Measurements from ENCODE around the gene AGXT.
A peak's percentile ranks its signal among the peaks of the same experiment; 100 is the strongest.

Gene AGXT

GRCh38 chr2:240914645-240915525, 46.3 kb downstream of the AGXT start:
- CTCF ChIA-PET: interaction anchor here (0.7 to 1.7 kb wide), 6 partner anchors 12 to 477 kb away, joined by 3 to 8 read pairs (median 3); no protein-coding TSS in a partner anchor
- Mint-ChIP-seq H3K27ac (no peak overlapping the region), H3K36me3 (no peaks in the 10 kb centered on the region), H3K27me3 (peaks cover 59% of the 10 kb centered on the region), H3K9me3 (no peaks in the 10 kb centered on the region), H3K4me3 (no peak overlapping the region), H3K4me1 (no peaks in the 10 kb centered on the region)
- no peak for DNase-seq

DNA sequence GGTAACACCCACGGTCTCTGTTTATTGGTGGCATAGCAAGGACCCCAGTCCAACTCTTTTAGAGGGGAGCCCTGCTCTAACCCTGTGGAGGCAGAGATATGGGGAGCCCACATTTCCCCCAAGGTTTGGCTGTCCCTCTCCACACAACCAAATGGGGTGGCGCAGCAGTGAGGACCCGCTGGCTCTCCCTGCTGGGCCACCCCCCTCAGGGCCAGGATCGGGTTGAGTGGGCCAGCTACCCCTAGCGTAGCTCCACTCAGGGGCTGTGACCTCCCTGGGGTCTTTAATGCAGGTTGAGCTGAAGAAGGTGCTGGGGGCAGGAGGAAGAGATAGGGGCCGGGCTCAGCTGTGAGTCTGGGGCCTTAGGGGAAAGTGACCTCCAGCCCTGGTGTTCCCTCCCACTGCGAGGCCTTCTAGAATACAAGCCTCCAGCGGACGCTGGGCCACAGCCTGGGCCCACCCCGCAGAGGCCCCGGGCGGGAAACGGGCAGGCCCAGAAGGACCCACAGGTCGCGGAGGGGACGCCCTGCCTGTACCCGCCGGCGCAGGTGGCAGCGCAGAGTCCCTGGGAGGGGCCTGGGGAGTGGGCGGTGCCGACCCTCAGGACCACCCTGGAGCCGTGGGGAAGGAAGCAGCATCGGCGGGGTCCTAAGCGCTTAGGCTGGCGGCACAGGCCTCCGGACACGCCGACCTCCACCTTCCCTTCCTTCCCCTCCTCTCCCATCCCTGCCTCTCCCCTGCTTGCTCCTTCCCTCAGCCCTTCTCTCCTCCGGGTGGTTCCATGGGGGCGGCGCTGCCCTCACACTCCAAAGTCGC, 47.1 kb downstream of the AGXT start:
- Mint-ChIP-seq H3K27me3 (peaks cover 59% of the 10 kb centered on the region), H3K36me3 (no peaks in the 10 kb centered on the region), H3K4me3 (no peak overlapping the region), H3K9me3 (no peaks in the 10 kb centered on the region), H3K27ac (no peak overlapping the region), H3K4me1 (no peaks in the 10 kb centered on the region)
- CTCF ChIA-PET: no interaction called here
- DNase-seq: no peak

DNA sequence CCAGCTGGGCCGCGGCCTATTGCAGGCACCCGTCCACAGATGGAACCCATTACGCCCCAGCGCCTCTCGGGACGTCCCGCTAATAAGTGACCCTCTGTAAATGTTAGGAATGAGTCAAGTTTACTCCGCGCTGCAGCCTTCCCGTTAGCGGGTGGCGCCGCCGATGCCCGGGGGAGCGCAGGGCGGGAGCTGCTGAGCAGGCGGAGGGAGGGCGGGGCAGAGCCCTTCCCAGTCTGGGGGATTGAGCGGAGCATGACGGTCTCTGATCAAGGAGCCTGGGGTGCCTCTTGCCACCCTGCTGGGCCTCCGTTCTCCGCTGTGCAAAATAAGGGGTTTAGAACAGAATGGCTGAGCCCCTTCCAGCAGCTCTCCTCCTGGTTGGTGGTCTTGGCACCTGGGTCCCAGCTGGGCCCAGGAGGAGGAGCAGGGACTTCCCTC, 48.0 kb downstream of the AGXT start:
- Mint-ChIP-seq H3K4me1 (no peaks in the 10 kb centered on the region), H3K36me3 (no peaks in the 10 kb centered on the region), H3K9me3 (no peaks in the 10 kb centered on the region), H3K27me3 (peaks cover 56% of the 10 kb centered on the region), H3K4me3 (no peak overlapping the region), H3K27ac (no peak overlapping the region)
- CTCF ChIA-PET: no interaction called here
- peak; percentile 20 for DNase-seq

GRCh38 chr2:240917009-240917683, 48.5 kb downstream of the AGXT start:
- CTCF ChIA-PET: no interaction called here
- H3K4me1 Mint-ChIP-seq: no peaks in the 10 kb centered on the region

GRCh38 chr2:240917684-240918257, 49.1 kb downstream of the AGXT start:
- Mint-ChIP-seq H3K4me1 (no peaks in the 10 kb centered on the region), H3K36me3 (no peaks in the 10 kb centered on the region), H3K27me3 (peaks cover 47% of the 10 kb centered on the region), H3K4me3 (no peak overlapping the region), H3K9me3 (no peaks in the 10 kb centered on the region), H3K27ac (no peak overlapping the region)
- CTCF ChIA-PET: no interaction called here
- DNase-seq: peak; percentile 19

More at GRCh38 chr2:240917009-240917683, 48.5 kb downstream of the AGXT start:
- Mint-ChIP-seq H3K9me3 (no peaks in the 10 kb centered on the region), H3K36me3 (no peaks in the 10 kb centered on the region), H3K27me3 (peaks cover 50% of the 10 kb centered on the region), H3K27ac (no peak overlapping the region), H3K4me3 (no peak overlapping the region)
- DNase-seq: peak; percentile 19

DNA sequence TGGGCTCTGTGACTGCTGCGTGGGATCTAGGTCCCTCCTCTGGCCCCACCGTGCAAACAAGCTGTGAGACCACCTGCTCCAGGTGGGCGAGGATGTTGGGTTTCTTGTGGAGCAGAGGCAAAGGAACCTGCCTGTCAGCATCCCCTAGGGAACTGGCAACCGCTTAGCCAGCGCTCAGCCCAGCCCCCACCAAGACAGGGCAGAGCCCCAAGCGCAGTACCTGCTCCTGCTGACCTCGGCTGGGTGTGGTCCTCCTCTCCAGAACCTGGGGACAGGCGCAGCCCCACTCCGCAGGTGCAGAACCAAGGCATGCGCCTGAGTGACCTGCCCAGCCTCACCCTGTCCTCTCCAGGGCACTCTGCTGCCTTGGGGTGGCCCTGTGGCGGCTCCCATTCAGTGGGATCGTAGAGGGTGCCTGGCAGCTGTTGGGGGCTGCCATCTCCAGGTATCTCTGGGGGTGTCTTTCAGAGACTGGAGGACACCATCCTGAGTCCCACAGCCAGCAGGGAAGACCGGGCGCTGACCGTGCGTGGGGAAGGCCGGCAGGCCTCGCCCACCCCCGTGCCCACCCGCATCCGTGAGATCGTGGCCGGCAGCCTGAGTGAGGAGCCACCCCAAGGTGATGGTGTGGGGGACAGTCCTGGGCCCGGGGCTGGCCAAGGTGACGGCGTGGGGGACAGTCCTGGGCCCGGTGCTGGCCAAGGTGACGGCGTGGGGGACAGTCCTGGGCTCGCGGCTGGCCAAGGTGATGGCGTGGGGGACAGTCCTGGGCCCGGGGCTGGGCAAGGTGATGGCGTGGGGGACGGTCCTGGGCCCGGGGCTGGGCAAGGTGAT, 49.9 kb downstream of the AGXT start:
- H3K9me3 Mint-ChIP-seq: no peaks in the 10 kb centered on the region

DNA sequence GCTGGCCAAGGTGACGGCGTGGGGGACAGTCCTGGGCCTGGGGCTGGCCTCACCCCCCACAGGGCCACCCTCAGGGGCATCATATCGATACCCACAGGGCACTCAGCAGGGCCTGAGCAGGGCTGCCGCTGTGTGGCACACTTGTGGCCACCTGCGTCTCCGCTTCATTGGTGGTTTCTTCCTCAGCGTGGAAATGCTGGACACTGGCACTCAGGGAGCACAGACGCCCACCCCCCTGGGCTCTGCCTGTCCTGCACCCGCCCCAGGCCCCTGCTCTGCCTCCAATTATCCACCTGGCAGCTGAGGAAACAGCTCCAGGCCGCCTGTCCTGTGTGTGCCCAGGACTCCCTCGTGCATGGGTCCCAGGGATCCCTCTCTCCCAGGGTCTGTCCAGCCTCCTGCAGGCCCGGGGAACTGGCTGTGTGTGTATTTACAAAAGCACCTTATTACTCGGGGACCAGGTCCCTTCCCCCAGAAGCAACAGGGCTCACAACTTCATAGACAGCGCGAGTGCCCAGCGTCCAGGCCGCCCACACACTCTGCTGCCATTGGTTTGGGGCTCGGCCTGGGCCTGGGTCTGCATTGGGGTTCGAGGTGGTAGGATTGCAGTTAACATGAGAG, 50.6 kb downstream of the AGXT start:
- Mint-ChIP-seq H3K4me3 (no peak overlapping the region), H3K36me3 (no peaks in the 10 kb centered on the region), H3K27me3 (peaks cover 37% of the 10 kb centered on the region), H3K27ac (no peak overlapping the region), H3K4me1 (no peaks in the 10 kb centered on the region), H3K9me3 (no peaks in the 10 kb centered on the region)
- CTCF ChIA-PET: no interaction called here
- DNase-seq: peak; percentile 11

More for the DNA sequence above, 49.9 kb downstream of the AGXT start:
- H3K27me3 Mint-ChIP-seq: peaks cover 40% of the 10 kb centered on the region
- peak; percentile 11 for DNase-seq
- no peaks in the 10 kb centered on the region for H3K36me3 Mint-ChIP-seq
- no peak overlapping the region for H3K27ac Mint-ChIP-seq
- no peak overlapping the region for H3K4me3 Mint-ChIP-seq
- no peaks in the 10 kb centered on the region for H3K4me1 Mint-ChIP-seq
- CTCF ChIA-PET: no interaction called here

- peak; percentile 13 for DNase-seq
- CTCF ChIA-PET: no interaction called here
- H3K27ac Mint-ChIP-seq: no peak overlapping the region
- peaks cover 29% of the 10 kb centered on the region for H3K27me3 Mint-ChIP-seq
- H3K36me3 Mint-ChIP-seq: no peaks in the 10 kb centered on the region
- no peaks in the 10 kb centered on the region for H3K4me1 Mint-ChIP-seq
- no peak overlapping the region for H3K4me3 Mint-ChIP-seq
- no peaks in the 10 kb centered on the region for H3K9me3 Mint-ChIP-seq
Observed at GRCh38 chr2:240919786-240920782, 51.5 kb downstream of the AGXT start.

- peaks cover 21% of the 10 kb centered on the region for H3K27me3 Mint-ChIP-seq
- no peaks in the 10 kb centered on the region for H3K4me1 Mint-ChIP-seq
- CTCF ChIA-PET: no interaction called here
- H3K27ac Mint-ChIP-seq: no peak overlapping the region
- no peaks in the 10 kb centered on the region for H3K9me3 Mint-ChIP-seq
- H3K4me3 Mint-ChIP-seq: no peak overlapping the region
- peak; percentile 16 for DNase-seq
- no peaks in the 10 kb centered on the region for H3K36me3 Mint-ChIP-seq
Observed at GRCh38 chr2:240920783-240921231, 52.2 kb downstream of the AGXT start.

DNA sequence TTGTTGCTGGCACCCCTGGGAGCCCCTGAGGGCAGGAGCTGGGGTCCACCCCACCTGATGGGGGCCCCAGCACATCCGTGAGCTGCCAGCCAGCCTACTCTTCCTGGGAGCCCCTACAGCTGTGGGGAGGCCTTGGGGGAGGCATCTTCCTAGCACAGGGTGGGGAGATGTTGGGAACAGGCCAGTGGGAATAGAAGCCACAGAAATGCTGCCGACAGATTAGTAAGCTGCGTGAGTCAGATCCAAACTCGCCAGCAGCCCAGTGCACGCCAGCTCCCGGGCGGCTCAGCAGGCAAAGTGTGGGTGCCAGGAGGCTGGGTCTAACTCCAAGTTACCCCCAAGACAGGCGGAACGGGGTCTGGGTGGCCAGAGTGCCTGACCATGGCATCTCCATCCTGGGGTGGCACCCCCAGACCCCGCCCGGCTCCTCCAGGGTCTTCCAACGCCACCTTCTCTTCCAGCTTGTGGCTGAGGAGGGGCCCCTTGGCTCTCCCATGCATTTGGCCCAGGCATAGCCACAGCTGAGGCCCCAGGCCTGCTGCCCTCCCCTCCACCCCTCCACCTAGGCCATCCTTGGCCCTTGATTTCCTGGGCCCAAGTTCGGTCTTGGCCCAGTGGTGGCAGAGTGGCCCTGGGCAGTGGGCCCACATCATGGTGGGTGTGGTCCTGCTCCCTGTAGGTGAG, 52.8 kb downstream of the AGXT start:
- Mint-ChIP-seq H3K4me3 (no peak overlapping the region), H3K27ac (no peak overlapping the region), H3K36me3 (no peaks in the 10 kb centered on the region), H3K9me3 (no peaks in the 10 kb centered on the region), H3K27me3 (peaks cover 16% of the 10 kb centered on the region), H3K4me1 (no peaks in the 10 kb centered on the region)
- CTCF ChIA-PET: no interaction called here
- peak; percentile 11 for DNase-seq

- DNase-seq: peak; percentile 8
- Mint-ChIP-seq H3K4me1 (no peaks in the 10 kb centered on the region), H3K36me3 (no peaks in the 10 kb centered on the region), H3K4me3 (no peak overlapping the region), H3K27ac (no peak overlapping the region), H3K9me3 (no peaks in the 10 kb centered on the region), H3K27me3 (peaks cover 16% of the 10 kb centered on the region)
- CTCF ChIA-PET: no interaction called here
Observed at GRCh38 chr2:240921995-240922244, 53.3 kb downstream of the AGXT start.
